ENCODE results near the gene ATXN7. TPM values are rescaled to one million over a fixed set of nuclear protein-coding genes. Genes with fewer than 3 reads are reported as not detected.

ATXN7 gene
- polyA plus RNA-seq, 3 donors: 16.9 to 31.0 (median 28.6) TPM

DNA sequence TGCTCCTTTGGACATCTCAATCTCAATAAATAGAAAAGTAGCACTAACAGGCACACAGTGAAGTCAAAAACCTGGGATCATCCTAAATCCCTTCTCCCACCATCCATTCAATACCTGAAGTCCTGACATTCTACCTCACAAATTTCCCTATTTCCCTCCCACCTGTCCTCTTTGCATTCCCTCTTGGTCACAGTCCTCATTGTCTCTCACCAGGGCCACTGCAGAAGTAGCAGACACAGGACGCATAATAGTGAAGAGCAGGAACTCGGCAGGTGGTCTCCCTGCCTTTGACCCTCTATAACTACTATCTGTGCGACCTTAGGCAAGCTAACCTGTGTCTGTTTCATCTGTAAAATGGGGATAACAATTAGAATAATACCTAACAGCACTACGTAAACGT, 2.4 kb upstream of the ATXN7 start:
- DNase-seq: no peak

DNA sequence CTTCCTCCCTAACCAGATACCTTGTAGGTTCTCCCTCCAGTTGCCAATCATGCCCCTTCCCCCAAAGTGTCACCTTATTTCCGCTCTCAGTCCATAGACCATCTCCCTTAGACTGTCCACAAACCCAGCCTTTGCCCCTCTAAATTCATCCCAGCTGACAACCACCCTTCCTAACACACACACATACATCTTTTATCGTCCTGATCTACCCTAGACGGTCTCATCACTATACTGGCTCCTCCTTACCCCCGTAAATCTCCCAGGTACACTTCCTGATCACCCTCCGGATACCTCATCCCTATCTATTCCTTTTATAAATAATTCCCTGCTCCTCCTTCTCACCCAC, 890 bp upstream of the ATXN7 start:
- no peak for DNase-seq

DNA sequence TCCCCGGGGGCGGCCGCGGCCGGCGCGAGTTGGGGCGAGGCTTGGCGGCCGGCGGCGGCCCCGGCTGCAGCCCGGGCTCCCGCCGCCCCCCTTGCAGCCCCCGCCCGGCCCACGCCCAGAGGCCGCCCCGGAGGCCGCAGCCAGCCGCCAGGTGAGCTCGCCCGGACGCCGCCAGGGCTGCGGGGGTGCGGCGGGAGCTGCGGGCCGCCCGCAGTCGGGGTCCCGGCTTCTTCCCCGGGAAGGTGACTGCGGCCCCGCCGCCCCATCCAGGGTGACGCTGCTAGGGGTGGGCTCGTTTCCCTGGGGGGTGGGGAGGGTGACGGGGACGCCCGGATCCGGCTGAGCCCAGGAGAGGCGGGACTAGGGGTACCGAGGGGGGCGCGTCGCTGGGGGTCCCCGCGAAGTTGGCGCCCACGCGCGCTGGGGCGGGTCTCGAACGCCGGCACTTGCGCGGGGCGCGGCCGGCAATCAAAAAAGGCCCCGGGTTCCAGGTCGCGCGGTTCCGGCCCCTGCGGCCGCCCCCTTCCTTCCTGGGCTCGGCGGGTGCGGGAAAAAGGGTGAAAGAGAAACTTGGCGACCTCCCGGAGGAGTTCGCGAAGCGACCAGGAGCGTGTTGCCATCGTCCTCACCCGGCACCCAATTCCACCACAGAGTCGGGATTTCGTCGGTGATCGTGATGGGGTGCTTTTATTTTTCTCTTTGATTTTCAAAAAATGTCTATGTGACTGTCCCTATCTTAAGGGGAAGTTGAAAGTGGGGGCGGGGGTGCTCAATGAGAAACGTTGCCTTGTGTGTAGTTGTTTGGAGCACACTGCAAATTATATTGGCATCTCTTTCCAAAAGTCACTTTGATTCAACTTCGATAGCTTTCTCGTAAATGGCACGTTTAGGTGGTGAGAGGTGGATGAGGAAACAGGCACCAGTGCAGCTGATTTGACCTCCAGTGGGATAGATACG, 619 bp downstream of the ATXN7 start:
- DNase-seq: no peak

DNA sequence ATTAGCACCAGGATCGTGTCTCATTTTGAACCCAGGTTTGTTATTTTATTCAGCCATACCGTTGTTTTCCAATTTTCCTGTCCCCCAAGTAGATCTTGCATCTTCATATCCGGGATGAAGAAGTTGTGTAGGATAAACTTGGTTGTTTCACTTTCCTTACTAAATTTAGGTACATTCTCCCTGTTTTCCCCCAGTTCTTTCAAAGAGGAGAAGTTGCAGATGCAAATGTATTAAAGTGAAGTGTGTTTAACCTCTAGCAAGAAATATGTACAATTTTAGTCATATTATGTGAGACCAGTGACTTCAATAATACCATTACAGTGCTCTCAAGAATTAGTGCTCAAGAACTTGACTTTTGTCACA, 1.3 kb downstream of the ATXN7 start:
- no peak for DNase-seq

DNA sequence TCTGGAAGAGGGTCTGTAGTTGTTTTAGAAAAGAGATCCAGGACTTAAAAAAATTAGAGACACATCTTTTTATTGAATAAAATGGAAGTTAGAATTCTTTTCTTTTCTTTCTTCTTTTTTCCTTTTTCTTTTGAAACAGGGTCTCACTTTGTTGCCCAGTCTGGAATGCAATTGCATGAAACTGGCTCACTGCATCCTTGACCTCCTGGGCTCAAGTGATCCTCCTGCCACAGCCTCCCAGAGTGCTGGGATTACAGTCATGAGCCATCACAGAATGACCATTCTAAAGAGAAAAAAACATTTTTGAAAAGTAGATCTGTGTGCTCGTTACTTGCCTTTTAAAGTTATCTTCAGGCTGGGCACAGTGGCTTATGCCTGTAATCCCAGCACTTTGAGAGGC, 3.6 kb downstream of the ATXN7 start:
- no peak for DNase-seq

DNA sequence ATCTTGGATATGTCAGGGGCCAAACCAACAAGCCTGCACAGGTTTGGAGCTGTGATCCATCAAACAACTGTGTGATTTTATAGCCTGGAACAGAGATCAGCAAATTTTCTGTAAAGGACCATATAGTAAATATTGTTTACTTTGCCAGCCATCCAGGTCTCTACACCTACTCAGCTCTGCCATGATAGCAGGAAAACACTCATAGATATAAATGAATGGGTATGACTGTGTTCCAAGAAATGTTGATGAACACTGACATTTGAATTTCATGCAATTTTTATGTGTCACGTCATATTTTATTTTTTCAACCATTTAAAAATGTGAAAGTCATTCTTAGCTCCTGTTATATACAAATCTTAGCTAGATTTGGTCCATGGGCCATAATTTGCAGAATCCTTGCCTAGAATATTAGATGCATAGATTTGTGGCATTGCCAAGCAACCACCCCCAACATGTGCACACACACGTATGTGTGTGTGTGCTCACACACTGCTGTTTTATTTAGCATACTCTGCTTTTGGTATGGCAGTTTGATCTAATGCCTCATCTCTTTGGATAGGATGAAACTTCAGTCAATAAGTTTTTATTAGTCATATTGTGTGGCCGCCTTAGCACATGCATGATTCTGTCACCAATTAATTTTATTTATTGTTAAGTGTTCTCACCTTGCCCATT, 6.4 kb downstream of the ATXN7 start:
- DNase-seq: no peak

DNA sequence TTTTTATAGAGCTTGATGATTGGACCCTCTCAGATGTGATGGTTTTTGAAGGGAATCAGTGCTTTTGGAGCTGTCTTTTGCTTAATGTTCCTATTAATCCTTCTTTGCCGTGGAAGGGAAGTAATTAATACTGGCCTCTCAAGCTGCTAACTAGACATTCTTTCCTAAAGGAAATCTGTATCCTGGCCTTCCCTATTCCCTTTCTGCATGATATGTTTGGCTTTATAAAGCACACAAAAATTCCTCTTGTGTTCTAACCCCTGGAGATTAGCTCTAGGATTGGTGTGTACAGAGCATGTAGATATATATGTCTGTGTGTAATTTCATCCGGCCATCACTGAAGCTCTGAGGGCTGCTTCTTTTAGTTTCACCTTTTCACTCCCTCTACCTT, 6.9 kb downstream of the ATXN7 start:
- no peak for DNase-seq

DNA sequence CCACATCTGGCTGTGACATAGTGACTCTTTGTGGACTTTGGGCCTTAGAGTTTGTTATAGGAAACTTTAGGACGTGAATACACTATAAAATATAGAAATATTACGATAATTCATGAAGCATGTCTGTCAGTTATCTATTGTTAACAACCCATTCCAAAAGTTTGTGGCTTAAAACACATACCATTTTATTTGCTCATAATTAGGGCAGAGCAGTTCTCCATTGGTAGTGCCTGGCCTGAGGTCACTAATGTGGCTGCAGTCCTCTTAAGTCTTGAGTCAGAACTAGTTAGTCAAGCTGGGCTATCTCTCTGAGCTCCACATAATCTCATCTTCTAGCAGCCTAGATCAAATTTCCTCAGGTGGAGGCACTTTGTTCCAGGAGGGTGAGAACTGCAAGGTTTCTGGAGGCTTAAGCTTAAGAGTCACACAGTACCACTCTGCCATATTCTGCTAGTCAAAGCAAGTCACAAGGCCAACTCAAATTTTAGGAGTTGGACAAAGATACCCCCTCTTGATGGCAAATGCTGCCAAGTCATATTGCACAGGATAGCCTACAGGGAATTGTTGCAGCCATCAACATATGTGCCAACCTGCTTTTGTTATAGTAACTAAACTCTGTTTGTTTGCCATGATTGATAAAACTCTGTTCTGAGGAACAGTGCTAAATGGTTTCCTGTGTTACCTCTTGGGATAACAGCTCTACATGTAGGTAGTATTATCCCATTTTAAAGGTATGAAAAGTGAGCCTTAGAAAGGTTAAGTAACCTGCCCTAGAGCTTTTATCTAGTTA, 8.7 kb downstream of the ATXN7 start:
- no peak for DNase-seq

DNA sequence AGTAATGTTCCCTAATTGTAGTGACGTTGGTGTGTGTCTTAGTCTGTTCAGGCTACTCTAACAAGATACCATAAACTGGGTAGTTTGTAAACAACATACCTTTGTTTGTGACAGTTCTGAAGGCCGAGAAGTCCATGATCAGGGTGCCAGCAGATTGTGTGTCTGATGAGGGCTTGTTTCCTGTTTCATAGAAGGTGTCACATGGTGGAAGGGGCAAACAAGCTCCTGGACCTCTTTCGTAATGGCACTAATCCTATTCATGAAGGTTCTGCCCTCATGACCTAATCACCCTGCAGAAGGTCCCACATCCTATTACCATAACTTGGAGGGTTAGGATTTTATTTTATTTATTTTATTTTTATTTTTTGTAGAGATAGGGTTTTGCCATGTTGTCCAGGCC, 11.1 kb downstream of the ATXN7 start:
- DNase-seq: no peak

DNA sequence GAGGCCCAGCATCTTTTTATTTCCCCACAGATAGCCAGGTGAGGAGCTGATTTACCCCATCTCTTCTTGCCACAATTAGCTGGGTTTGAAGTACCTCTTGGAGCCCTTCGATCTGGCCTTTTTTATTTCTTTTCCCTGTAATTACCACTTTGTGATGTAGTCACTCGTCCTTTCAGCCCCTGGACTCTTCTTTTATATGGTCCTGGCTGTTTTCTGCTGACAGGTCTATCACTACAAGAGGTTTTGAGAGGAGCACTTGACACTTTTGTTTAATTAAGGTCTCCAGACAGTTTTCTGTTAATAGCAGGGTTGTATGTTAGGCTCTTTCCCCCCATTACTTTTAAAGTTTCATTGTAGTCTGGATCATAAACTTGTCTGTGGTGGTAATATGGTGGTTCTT, 11.8 kb downstream of the ATXN7 start:
- DNase-seq: no peak

DNA sequence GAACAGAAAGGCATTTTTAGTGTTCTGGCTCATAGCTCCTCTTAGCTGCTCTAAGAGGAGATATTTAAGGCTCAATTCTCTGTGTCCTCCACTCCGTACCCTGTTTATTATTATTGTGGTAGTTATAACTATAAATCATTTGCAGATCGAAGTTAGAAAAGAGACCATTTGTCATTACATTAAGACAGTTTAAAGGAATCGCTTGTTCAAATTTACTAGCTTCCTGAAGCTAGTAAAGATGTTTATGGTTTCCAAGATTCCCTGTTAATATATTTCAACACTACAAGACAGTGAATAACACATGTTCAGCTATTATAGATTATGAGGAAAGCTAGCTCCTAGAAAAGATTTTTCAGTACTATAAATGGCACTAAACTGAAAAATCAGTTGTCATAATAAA, 12.6 kb downstream of the ATXN7 start:
- DNase-seq: no peak

DNA sequence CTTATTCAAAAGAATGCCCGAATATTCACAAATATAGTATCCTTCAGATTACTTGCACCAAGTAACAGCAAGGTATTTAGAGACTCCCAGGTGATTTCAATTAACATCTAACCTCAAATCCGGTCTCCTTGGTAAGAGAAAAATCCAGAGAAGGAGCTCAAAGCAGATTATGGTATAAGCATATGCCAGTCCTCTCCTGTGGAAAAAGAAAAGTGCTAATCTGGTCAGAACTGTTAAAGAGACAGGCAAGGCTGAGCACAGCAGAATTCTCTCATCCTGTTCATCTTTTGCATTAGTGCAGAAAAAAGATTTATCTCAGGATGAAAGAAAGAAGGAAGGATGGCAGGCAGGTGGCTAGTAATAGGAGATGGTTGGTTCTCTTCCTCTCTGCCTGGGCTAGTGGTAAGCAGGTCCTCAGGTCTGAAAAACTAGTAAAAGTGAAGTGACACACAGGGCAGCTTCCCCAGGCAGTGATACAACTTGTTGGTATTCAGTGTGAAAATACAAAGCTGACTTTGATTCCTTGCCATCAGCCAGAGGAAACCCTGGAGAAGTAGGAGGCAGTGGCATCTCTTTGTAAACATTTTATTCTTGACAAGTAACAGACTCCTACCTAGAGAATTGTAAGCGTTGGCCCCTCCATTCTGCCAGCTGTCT, 14.2 kb downstream of the ATXN7 start:
- no peak for DNase-seq

DNA sequence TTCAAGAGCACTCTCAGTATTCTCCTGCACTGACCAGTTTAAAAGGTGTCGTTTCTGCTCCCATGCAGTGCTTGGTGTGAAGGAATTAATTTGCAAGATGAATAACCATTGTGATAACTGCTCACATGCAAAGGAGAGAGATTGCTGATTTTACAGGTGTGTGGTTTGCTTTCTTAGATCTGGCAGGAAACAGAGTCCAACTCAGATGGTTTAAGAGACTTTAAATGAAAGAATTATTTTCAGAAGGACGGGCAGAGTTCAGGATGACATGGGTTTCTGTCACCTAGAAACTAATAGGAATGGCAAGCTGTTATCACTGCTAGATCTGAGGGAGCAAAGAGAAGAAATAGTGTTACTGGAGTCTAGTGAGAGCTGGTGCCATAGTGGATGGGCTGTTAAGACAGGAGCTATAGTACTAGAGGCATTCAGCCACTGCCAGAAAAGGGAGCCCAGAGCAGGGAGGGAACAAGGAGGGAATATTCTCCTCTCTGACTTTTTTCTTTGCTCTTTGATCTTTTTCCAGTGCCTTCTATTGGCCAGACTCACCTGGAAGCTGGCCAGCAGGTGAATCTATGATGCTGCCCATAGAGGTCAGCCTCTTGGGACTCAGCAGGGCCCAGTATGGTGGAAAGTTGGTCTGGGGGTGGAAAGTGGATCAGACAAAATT, 14.9 kb downstream of the ATXN7 start:
- no peak for DNase-seq

DNA sequence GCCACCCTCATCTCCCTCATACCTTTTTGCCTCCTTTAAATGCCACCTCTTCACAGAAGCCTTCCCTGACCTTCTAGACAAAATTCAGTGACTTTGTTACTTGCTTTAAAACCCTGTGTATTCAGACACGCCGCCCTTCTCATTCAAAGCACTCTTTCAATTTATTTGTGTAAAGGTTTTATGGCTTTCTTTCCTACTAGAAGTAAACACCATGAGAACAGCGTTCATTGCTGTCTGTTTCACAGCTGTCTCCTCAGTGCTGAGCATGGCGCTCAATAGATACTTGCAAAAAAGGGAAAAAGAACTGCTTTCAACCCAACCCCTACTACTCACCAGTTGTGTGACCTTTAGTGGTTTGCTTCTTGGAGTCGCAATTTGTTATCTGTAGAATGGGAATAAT, 17.0 kb downstream of the ATXN7 start:
- DNase-seq: no peak

DNA sequence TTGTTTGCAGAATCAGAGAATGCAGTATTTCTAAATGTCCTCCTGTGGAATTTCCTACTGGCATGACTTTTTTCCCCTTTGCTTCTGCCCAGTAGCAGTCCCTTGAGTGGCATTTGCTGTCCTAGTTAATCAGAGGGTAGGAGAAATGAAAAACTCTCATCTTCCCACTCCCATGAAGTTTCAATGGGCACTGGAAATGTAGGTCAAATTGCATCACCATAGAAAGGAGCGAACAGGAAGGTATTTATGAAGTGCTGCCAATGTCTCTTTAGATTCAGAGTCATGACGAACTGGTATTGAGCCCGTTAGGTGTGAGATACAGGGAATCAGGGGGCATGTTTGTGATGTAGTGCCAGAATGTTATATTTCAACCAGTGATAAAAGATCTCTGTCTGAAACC, 23.2 kb downstream of the ATXN7 start:
- no peak for DNase-seq

DNA sequence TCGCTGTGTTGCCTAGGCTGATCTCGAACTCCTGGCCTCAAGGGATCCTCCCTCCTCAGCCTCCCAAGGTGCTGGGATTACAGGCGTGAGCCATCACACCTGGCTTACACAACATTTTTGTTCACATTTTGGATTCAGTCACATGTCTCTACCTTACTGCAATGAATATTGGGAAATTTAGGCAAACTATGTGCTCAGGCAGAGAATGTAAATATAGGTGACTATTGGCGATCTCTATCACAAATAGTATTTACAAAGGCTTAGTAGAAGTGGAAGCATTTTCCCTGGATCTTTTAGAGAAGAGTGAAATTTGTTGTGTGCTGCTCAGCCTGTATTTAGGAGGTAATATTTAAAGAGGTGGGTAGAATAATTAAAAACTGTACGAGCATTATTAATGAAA, 27.9 kb downstream of the ATXN7 start:
- no peak for DNase-seq

DNA sequence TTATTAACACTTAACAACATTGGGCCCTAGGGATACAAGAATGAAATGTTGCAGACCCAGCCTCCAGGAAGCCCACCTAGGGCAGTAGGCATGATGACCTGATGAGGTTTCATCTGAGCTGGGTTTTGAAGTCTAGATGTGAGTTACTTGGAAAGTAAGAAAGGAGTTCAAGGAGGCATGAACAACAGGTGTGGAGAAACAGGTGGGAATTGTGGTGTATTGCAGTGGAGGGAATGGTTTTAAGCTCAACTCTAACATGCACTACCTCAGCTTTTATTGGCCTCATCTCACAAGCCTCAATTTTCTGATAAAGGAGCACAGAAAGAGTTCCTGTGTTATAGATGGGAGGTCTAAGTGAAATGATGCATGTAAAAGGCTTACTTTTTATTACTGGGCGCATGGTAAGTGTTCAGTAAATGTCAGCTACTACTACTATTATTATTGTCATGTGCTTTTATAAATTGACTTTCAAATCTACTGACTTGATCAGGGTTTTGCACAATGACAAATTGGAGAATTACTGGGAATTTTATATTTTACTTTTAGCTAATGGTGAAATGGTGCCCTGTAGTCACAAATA, 29.2 kb downstream of the ATXN7 start:
- DNase-seq: no peak

DNA sequence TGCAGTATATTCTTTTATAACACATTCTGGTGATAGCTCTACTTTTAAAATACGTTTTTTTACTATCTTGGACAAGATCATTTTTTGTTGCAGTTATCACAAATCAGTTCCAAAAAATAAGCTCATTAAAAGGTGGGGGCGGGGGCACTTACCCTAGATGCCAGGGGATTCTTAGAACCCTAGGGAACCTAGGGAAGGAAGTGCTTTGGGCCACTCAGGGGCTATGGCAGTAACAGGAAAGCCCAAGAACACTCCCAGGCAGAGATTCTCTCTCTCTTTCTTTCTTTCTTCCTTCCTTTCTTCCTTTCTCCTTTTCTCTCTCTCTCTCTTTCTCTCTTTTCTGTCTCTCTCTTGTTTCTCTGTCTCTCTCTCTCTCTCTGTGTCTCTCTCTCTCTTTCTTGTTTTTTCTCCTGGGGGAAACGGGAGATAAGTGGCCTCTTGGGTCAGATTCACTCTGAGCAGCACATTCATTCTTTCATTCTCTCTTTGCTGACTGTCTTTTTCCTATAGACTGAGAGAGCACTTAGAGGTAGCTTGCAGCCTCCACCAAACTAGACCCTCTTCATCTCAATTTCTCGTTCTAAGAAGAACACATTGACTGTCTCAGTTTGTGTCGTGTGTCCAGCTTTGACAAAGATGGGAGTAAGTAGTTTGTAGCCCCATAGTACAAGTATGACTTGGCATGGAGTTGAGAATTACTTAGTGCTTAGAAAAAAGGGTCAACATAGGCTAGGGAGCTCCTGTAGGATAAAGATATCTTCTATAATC, 31.9 kb downstream of the ATXN7 start:
- no peak for DNase-seq

DNA sequence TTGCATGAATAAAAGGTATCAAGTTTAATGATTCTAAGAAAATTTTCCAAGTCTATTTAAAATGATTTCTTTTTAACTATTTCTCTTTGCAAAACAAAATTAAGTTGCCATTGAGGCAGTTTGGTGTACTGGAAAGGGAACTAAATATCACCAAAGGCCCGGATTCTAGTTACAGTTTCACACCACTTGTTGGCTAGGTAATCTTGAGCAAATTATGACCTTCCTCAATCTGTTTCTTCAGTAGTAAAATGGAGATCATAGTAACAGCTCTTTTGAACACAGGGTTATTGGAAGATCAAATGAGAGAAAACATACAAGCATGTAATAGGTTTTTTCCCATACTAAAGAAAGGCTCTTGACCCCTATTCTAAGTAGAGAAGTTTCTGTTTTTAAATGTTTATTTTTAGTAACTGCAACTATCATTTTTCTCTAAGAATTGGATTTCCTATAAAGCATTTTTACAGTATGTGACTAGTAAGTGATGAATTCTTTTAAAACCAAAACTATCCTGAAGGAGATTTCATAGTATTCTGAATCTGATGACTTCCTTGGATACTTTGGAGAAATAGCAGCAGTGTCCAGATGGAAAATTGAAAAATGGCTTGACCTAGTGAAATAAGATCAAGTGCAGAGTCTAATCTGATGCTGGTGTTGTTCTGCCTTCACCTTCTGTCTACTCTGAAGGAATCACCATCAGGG, 32.8 kb downstream of the ATXN7 start:
- DNase-seq: no peak

DNA sequence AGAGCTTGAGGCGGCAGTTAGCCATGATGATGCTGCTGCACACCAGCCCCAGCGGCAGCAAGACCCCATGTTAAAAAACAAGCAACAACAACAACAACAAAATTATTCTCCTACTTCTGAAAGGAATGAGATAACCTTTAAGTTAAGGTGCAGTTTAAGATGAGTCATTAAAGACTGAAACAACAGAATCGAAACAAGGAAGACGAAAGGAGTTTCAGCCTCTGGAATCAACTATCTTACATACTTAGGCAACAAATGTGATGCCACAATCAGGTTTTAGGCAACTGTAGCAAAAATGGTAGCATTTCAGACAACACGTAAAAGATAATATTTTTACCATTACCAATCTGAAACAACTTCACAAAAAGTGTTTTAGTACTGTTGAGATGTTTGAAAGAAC, 36.3 kb downstream of the ATXN7 start:
- DNase-seq: no peak

All from renal pelvis (tissue), 4 donors.